Activated CD4-positive, CD25-positive, alpha-beta regulatory T cell treated with anti-CD3 and anti-CD28 coated beads, Interleukin-2, amount 50 U/mL, for 72 hours (primary cell): ENCODE results near the gene TMPRSS13.
A peak's percentile ranks its signal among the peaks of the same experiment; 100 is the strongest.
"Not testable (repeated sequence)": the region's sequence is repeated elsewhere in the genome, so short reads cannot be mapped to it uniquely, and the experiment has no call there.

Experiments used
- DNase-seq: peaks from one replicate; pipeline ENCODE4 v3.0.0; 2021

Gene TMPRSS13

DNA sequence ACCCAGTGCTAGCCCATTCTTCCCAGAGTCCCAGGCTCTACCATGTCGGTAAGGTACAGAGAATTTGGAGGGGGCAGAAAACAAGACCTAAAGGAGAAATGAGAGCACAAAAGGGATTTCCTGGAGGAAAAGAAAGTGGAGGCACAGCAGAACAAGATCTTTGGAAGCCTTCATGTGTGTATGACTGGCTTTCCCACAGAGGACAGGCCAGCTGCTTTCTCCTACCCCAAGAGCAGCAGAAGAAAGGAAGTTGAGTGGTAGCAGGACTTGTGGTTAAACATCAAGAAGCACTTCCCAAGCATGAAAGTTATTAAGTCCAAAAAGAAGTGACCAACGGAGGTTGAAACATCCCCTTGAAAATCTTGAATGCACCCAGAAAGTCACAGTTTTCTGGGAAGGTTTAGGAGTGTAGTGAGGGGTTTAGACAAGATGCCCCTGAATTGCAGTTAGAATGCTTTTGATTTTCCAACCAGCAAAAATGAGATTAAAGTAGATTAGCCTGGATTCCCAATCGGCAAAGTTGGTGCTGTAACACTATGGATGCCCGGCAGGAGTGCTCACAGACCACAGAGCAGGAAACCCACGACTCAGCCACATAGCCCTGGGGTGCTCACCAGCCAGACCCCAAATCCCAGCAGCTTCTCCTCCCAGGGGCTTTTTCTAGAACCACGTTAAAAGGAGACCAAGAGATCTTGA is 608 bp downstream of the TMPRSS13 start:
- DNase-seq = no peak

DNA sequence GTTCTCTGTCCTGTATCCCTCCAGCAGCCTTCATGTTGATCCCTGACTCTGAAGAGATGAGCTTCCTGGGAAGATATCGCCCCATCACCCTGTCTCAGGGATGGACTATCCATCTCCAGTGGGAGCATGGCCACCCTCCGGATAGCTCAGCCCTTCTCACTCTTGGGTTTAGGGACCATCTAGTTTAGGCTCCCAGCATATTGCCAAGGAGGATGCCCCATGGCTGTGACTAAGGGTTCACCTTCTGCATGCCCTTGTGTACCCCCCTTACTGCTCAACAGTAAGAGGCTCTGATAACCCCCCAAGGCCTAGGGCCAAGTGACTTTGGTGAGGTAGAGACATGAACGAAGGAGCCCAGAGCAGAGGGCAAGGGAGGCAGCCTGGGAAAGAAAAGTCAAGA is 1.3 kb downstream of the TMPRSS13 start:
- no peak for DNase-seq

GRCh38 chr11:117926166-117926565 is 3.0 kb downstream of the TMPRSS13 start:
- not testable (repeated sequence) for DNase-seq

DNA sequence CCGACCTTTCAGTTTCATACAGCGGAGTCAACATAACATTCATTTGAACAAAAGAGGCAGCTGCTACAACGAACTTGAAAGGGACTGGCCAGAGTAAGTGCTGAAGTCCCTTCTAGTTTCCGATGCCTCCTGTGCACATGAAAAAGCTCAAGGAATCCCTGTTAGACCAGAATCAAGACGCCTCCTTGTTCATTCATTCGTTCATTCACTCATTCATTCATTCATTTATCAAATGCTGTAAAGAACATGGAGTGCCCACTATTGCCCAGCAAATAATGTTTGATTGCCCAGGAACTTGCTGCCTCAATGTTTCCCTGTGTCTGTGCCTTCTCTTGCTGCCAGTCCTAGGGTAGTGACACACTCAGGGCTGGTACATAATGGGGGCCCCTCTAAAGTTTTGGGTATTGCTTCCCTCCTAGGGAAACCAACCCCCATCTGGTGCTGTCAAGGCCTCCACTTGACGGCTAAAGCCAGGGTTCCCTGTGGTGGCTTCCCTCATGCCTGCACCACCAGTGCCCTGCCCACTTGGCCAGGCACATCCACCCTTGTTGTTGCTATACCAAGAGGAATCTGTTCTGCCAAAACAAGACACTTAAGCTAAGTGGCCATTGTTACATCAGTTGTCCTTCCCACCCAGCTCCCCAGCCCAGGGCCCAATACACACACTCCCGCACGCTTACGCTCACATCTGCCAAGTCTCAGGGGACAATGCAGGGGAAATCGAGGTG is 3.8 kb downstream of the TMPRSS13 start:
- DNase-seq = no peak

DNA sequence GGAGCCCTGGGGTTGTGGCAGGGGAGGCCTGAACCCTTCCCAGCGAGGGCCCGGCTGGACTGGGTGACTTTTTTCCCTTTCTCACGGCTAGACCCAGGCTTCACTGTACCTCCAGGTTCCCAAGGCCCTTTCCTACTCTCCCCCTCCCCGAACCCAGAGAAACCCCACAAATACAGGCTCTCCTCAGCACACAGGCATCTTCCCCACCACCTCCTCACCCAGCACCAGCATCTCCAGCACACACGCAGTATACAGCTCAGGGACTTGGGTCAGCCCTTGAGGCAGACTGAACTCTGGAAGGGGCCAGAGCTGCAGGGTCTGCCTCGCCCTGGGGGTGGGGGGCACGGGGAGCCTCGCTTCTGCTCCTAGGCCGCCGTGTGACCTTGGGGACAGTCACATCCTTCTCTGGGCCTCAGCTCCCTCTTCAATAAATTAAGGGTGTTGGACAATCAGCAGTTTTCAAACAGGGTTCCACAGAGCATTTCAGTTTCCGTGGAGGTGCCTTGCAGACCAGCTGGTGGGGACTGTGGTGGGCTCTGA is 4.5 kb downstream of the TMPRSS13 start:
- no peak for DNase-seq

GRCh38 chr11:117923773-117924172 is 5.4 kb downstream of the TMPRSS13 start:
- no peak for DNase-seq

- no peak for DNase-seq
These were observed 5.9 kb downstream of the TMPRSS13 start for GRCh38 chr11:117923275-117923674.

DNA sequence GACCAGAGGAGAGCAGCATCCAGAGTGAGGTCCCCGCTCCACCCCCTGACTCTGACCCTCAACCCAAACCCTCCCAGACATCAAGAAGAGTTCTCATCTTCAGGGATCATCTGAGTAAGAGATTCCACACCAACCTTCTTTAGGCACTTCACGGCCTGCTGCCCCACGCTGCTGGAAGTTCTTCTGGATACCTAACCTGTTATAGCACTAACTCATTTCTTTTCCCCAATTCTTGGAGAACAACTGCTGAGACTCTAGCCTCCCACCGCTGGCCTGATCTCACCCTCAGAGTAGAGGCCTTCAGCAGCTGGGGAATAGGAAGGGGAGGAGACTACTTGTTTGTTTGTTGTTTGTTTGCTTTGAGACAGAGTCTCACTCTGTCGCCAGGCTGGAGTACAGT is 7.3 kb downstream of the TMPRSS13 start:
- no peak for DNase-seq

DNA sequence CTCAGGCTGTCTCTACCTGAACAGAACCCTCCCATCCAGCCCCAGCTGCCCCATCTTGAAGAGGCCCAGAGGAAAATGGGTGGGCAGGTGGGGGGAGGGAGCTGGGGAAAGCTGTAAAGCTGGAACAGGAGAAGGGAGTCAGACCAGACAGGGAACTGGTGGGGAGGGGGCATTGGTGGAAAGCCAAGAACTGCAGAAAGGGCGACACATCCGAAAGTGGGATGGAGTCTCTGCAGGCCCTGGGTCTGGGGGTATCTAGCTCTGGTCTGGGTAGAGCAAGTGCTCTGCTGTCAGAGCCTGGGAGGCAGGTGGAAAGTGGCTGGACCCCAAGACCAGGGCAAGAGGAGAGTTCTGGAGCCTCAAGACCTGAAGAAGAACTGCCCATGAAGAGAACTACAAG is 7.7 kb downstream of the TMPRSS13 start:
- DNase-seq = no peak

GRCh38 chr11:117919781-117920221 is 9.4 kb downstream of the TMPRSS13 start:
- DNase-seq = no peak

DNA sequence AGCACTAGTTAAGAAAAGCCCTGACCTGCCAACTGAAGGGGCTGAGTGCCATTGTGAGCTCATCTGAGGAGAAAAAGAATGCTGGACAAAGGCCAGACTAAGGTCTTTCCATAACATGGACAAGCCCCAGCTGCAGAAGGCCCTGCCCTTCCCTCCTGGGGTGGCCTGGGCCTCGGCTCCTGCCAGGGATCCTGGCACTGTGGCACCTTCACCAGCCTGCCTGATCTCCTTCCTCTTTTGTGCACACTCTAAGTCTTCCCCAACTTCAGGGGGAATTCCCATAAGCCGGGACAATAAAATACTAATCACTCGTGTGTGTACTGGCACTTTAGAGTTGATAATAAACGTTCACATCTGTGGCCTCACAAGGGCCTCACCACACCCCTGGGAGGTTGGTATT is 9.9 kb downstream of the TMPRSS13 start:
- no peak for DNase-seq

DNA sequence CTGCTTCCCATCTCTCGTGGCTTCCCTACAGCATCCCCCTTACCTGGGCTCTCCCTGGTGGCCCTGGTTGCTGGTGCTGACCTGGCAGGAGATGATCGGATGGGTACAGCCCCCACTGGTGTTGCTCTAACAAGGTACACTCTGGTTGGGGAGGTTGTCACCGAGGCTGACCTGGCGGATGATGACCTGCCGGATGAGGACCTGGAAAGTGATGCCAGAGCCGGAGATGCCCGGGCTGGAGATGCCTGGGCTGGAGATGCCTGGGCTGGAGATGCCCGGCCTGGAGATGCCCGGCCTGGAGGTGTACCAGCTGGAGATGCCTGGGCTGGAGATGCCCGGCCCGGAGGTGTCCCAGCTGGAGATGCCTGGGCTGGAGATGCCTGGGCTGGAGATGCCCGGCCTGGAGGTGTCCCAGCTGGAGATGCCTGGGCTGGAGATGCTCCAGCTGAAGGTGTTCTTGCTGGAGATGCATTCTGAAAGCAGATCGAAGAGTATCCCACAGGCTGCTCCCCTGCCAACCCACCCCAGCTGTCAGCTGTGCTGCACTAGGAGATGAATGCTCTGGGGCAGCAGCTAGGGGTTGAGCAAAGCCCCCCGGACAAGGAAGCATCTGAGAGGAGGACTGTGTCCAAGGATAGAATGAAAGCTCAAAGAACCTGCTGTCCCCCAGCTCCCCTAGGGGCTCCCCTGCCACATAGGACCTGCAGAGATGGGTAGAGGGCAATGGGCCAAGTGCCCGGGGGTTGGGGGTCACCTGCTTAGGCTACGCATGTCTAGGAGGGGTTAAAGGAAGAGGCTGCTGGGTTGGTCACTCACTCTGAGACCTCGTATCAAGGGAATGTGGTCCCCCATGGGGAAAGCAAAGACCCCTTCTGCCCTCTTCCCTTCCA is 10.6 kb downstream of the TMPRSS13 start:
- peak; percentile 13 for DNase-seq

DNA sequence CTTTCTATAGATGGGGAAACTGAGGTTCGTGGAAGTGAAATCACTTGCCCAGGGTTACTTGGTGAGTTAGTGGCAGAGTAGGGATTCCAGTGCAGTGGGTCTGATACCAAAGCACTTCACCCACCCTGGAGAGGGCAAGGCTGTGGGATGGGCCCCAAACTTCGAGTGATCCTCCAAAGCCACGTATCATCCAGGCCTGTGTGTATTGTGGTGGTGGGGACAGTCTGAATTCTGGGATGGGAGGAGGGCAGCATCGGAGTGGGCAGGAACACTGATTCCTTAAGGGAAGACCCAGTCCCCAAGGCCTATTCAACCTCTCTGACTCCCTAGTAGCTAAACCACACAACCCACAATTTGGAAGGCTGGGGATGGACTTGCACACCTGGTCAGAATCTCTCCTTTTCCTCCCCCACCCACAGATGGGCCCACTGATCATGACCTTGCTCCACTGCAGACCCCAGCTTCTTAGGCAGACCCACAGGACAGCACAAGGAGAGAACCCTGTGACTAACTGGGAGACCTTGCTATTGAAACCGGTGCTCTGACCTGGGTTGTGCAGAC is 11.5 kb downstream of the TMPRSS13 start:
- DNase-seq = no peak

DNA sequence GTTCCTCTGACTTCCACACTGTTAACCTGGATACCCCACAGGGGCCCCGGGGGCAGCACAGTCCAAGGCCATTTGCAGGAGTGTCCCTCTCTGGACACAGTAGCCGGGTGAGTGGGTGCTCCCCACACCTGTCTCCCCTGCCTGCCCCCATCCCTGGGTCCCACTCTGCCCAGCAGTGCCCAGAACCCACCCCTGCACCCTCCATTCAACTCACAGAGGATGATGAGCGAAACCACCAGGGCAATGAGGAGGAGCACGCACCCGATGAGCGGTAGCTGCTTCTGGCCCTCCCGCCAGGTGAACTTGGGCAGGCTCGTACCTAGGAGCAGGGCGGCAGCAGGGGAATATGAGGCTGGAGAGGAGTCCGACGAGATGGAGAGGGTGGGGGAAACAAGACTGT is 12.2 kb downstream of the TMPRSS13 start:
- no peak for DNase-seq

DNA sequence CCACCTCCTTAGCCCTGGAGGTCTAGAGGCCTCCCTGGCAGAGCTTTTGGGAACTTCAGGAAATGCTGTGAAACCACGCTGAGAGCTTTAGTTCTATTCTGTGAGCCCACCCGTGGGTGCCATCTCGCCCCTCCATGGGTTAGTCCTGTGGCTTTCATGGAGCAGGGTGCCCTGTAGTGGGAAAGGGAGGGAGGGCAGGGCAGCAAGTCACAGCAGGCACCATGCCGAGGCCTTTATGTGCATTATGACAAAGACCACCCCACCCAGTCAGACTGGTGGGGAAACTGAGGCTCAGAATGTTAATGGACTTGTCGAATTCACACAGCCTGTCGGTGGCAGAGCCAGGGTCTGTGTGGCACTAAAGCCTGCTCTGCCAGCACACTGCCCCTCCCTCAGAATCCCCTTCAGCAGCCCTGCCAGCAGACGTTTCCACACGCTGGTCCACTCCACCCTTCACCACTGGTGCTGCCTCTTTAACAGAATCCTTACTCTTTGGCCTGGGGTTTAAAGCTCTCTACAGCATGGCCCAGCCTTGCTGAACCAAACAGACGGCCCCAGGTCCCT is 13.4 kb downstream of the TMPRSS13 start:
- DNase-seq = no peak

DNA sequence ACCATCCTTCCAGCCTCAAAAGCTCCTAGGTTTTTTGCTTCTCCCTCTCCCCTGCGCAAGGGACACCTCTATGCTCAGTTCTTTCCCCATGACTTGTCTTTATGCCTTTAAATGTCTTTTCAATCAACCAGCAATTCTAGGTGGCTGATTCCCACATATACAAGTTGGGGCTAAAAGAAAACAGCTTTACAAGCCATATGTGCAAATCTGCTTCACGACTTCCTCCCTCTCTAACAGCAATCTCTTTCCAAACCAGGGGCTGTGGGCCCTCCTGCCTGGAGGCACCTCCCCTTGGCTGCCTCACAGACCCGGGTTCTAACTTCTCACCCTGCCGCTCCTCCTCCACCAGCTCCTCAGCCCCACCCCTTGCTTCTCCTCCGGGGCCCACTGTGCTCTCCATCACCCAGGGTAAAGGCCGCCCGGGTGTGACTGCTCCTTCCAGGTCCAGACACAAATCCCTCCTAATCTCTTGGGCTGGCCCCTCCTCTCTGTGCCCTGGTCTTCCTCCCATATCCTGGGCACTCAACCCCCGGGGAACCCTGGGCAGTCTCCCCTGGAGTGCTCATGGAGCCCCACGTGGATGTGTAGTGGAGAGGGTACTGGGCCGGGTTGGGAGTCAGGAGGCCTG is 14.1 kb downstream of the TMPRSS13 start:
- no peak for DNase-seq

GRCh38 chr11:117914398-117914761 is 14.8 kb downstream of the TMPRSS13 start:
- DNase-seq = no peak

- no peak for DNase-seq
These were observed 15.3 kb downstream of the TMPRSS13 start for GRCh38 chr11:117913736-117914397.

- no peak for DNase-seq
These were observed 16.7 kb downstream of the TMPRSS13 start for GRCh38 chr11:117912497-117912896.

DNA sequence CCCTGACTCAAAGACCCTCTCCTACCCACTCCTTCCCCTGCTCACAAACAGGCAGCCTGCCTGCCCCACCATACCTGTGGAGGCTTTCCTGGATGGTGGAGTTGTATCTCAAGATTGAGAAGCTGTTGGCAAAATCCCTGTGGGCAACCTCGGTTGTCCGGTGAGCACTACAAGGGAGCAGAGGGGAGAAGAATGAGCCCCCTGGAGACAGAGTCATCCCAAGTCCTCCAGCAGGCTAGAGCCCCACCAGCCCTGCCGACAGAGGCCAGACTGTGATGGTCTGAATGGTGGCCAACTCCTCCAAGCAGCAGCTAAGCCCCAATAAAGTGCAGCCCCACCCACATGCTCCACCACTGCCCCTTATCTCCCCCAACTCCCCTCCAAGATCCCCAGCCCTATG is 17.5 kb downstream of the TMPRSS13 start:
- DNase-seq = peak; percentile 6

DNA sequence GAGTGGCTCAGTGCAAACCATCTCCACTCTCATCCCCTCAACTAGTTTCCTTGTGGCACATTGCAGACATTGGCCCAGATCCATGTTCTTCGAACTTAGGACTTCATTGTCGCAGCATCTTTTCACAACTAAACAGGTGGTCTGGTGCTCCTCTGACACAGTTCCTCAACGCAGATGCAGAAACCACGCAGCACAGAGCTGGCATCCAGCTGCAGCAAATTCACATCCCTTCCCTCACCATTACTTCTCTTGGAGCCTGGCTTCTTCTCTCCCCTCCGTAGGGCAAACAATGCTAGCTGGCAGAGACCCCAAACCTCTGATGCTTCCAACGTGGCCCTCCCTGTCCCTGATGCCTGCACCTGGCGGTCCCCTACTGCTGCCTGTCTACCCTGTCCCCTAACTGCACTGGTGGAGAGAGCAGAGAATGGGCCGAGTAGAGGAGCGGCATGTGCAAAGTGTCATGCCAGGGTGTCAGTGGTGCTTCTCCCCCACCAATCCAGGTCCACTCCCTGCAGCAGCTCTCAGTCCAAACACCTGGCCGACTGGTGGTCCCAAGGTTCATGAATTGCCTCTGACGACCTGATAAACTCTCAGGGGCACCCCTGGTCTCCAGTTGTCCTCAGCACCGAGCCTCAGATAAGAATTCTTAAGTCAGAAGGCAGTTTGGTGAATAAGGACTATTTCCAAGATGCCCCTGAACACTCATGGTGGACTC is 18.1 kb downstream of the TMPRSS13 start:
- DNase-seq = no peak
